ENCODE data around the gene PTPN1. TPM values are rescaled to one million over a fixed set of nuclear protein-coding genes. Genes with fewer than 3 reads are reported as not detected.

Gene PTPN1
- polyA plus RNA-seq, 1 donor (not counting 4 experiments of a cell fraction or from before 2014, with no cell fraction given): 61.6 TPM

DNA sequence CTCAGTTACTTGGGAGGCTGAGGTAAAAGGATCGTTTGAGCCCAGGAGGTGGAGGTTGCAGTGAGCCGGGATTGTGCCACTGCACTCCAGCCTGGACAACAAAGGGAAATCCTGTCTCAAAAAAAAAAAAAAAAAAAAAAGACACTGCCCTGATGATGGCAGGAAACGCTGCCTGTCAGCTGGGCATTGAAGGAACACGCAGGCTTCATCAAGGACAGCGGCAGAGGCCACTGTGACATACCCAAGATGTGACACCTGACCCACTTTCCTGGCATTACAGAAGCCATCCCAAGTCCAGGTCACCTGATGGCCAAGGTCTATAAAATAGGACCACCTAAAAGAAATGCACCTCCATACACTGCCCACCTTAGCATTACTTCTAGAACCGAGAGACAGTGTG, 105.2 kb downstream of the PTPN1 start:
- Histone ChIP-seq H3K27me3 (ENCODE audit: control insufficient read depth, extremely low read depth, insufficient read depth, low read length) (no peaks in the 10 kb centered on the region), H3K36me3 (ENCODE audit: control insufficient read depth in 2 of 2, extremely low read depth in 1 of 2, insufficient read depth in 2 of 2, low read length in 2 of 2) (no peaks in the 10 kb centered on the region), H4K20me1 (ENCODE audit: control insufficient read depth, extremely low read depth, insufficient read depth, low read length) (no peaks in the 10 kb centered on the region), H3K4me3 (ENCODE audit: control insufficient read depth in 2 of 3, extremely low read depth in 1 of 3, insufficient read depth in 2 of 3, low read depth in 1 of 3, low read length in 3 of 3) (no peak overlapping the region), H3K9ac (ENCODE audit: control insufficient read depth, extremely low read depth, insufficient read depth, low read length) (no peak overlapping the region), H3K4me1 (ENCODE audit: control insufficient read depth, extremely low read depth, insufficient read depth, low read length) (no peaks in the 10 kb centered on the region), H3K27ac (ENCODE audit: control insufficient read depth, insufficient read depth, low read length) (no peak overlapping the region), H3K79me2 (ENCODE audit: control insufficient read depth, insufficient read depth, low read length) (no peaks in the 10 kb centered on the region), H3K9me3 (ENCODE audit: control insufficient read depth, low read depth, low read length) (no peaks in the 10 kb centered on the region), H2AFZ (ENCODE audit: control insufficient read depth, low read length) (no peak overlapping the region), H3K9me1 (ENCODE audit: control insufficient read depth, extremely low read depth, insufficient read depth, low read length) (no peaks in the 10 kb centered on the region), H3K4me2 (ENCODE audit: control insufficient read depth, extremely low read depth, insufficient read depth, low read depth, low read length) (no peak overlapping the region)
- dilution Hi-C loops (cut with MboI; ENCODE audit: extremely low pct_ligation_motif_present, low sequenced_read_pairs): no loop called here
- FAIRE-seq (no peak), DNase-seq (ENCODE audit: low read depth, low spot score) (no peak)
- no peak for TF ChIP-seq EZH2 (IDR thresholded peaks at IDR 0.05; ENCODE audit: low read length)
- TF ChIP-seq, protein P1, sequence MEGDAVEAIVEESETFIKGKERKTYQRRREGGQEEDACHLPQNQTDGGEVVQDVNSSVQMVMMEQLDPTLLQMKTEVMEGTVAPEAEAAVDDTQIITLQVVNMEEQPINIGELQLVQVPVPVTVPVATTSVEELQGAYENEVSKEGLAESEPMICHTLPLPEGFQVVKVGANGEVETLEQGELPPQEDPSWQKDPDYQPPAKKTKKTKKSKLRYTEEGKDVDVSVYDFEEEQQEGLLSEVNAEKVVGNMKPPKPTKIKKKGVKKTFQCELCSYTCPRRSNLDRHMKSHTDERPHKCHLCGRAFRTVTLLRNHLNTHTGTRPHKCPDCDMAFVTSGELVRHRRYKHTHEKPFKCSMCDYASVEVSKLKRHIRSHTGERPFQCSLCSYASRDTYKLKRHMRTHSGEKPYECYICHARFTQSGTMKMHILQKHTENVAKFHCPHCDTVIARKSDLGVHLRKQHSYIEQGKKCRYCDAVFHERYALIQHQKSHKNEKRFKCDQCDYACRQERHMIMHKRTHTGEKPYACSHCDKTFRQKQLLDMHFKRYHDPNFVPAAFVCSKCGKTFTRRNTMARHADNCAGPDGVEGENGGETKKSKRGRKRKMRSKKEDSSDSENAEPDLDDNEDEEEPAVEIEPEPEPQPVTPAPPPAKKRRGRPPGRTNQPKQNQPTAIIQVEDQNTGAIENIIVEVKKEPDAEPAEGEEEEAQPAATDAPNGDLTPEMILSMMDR (optimal IDR thresholded peaks at IDR 0.05 in 1 of 3, IDR thresholded peaks at IDR 0.05 in 1 of 3, conservative IDR thresholded peaks at IDR 0.05 in 1 of 3; ENCODE audit: extremely low read depth in 1 of 3, insufficient read depth in 2 of 3, low read length in 3 of 3): no peak

DNA sequence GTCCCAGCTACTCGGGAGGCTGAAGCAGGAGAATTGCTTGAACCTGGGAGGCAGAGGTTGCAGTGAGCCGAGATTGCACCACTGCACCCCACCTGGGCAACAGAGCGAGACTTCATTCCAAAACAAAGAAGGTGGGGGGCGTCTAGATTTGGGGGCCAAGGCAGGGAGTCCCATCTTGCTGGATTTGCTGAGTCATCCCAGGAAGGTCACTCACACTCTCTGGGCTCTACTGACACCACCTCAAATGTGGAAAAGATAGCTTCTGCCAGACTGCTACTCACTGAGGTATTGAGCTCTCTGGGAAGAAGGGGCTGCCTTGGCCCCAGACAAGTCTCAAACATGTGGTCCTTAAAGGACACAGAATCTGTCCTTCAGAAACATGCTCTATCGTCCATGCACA, 106.8 kb downstream of the PTPN1 start:
- H3K4me1 ChIP-seq (ENCODE audit: control insufficient read depth, extremely low read depth, insufficient read depth, low read length): no peaks in the 10 kb centered on the region
- no peaks in the 10 kb centered on the region for H3K27me3 ChIP-seq (ENCODE audit: control insufficient read depth, extremely low read depth, insufficient read depth, low read length)
- peaks cover 6% of the 10 kb centered on the region for H3K9me3 ChIP-seq (ENCODE audit: control insufficient read depth, low read depth, low read length)
- no peak overlapping the region for H3K27ac ChIP-seq (ENCODE audit: control insufficient read depth, insufficient read depth, low read length)
- no peak for TF ChIP-seq EZH2 (IDR thresholded peaks at IDR 0.05; ENCODE audit: low read length)
- TF ChIP-seq, protein P1 (optimal IDR thresholded peaks at IDR 0.05 in 1 of 3, IDR thresholded peaks at IDR 0.05 in 1 of 3, conservative IDR thresholded peaks at IDR 0.05 in 1 of 3; ENCODE audit: extremely low read depth in 1 of 3, insufficient read depth in 2 of 3, low read length in 3 of 3): no peak
- H2AFZ ChIP-seq (ENCODE audit: control insufficient read depth, low read length): no peak overlapping the region
- DNase-seq (ENCODE audit: low read depth, low spot score): no peak
- H3K79me2 ChIP-seq (ENCODE audit: control insufficient read depth, insufficient read depth, low read length): no peaks in the 10 kb centered on the region
- no peaks in the 10 kb centered on the region for H3K36me3 ChIP-seq (ENCODE audit: control insufficient read depth in 2 of 2, extremely low read depth in 1 of 2, insufficient read depth in 2 of 2, low read length in 2 of 2)
- no peaks in the 10 kb centered on the region for H3K9me1 ChIP-seq (ENCODE audit: control insufficient read depth, extremely low read depth, insufficient read depth, low read length)
- FAIRE-seq: no peak
- no peak overlapping the region for H3K4me2 ChIP-seq (ENCODE audit: control insufficient read depth, extremely low read depth, insufficient read depth, low read depth, low read length)
- dilution Hi-C loops (cut with MboI; ENCODE audit: extremely low pct_ligation_motif_present, low sequenced_read_pairs): no loop called here
- H4K20me1 ChIP-seq (ENCODE audit: control insufficient read depth, extremely low read depth, insufficient read depth, low read length): no peaks in the 10 kb centered on the region
- no peak overlapping the region for H3K9ac ChIP-seq (ENCODE audit: control insufficient read depth, extremely low read depth, insufficient read depth, low read length)
- no peak overlapping the region for H3K4me3 ChIP-seq (ENCODE audit: control insufficient read depth in 2 of 3, extremely low read depth in 1 of 3, insufficient read depth in 2 of 3, low read depth in 1 of 3, low read length in 3 of 3)

Data from keratinocyte (primary cell).